ENCODE results near the gene LNPEP. TPM values are rescaled to one million over a fixed set of nuclear protein-coding genes. Genes with fewer than 3 reads are reported as not detected.
A peak's percentile ranks its signal among the peaks of the same experiment; 100 is the strongest.

Gene LNPEP
- total RNA-seq, 2 experiments from 2014 or later = 85.9 to 90.1 TPM

DNA sequence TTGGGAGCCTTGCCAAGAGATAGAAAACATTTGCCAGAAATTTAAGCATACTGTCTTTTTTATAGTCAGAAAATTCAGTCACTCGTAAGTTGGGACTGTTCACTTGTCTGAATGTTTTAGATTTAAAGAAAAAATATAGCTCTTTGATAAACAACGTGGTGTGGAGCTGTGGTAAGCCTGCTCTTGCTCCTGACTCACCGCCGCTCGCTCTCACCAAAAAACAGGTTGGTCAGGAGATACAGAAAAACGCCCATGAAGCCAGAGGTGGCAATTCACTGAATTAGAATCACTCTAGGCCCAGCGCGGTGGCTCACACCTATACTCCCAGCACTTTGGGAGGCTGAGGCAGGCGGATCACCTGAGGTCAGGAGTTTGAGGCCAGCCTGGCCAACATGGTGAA, 6.2 kb downstream of the LNPEP start:
- H3K27ac Mint-ChIP-seq = peak overlapping the region; percentile 62
- peaks cover 67% of the 10 kb centered on the region for H3K4me1 Mint-ChIP-seq (ENCODE audit: low read depth)
- POLR2A ChIA-PET = interaction anchor here (0.6 to 0.8 kb wide), 2 partner anchors 19 to 142 kb away, joined by 3 to 4 read pairs; no protein-coding TSS in a partner anchor

DNA sequence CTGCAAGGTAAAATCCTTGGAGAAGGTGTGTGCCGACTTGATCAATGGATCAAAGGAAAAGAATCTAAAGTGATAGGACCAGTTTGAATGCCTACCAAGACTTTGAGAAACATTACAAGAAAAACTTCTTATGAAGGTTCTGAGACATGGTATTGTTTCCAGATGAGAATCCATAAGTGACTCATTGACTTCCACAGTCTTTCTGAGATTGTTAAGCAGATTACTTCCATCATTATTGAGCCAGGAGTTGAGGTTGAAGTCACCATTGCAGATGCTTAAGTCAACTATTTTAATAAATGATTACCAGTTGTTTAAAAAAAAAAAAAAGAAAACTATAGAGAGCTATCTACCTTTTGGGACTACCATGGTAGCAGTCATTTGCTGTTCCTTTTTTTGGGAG, 7.0 kb downstream of the LNPEP start:
- POLR2A ChIA-PET = interaction anchor here (1.5 kb wide), 1 partner anchor 9 kb away, joined by 3 read pairs; no protein-coding TSS in a partner anchor
- Mint-ChIP-seq H3K36me3 (ENCODE audit: low read depth) (peaks cover 55% of the 10 kb centered on the region), H3K4me1 (ENCODE audit: low read depth) (peaks cover 66% of the 10 kb centered on the region), H3K4me3 (no peak overlapping the region), H3K9me3 (ENCODE audit: insufficient read depth) (no peaks in the 10 kb centered on the region), H3K27me3 (ENCODE audit: low read depth) (no peaks in the 10 kb centered on the region), H3K27ac (no peak overlapping the region)
- no peak for DNase-seq
- CTCF ChIA-PET = interaction anchor here (1.6 to 1.9 kb wide), 3 partner anchors 54 to 219 kb away, joined by 6 to 8 read pairs (median 8); no protein-coding TSS in a partner anchor
- ATAC-seq = no peak

More for the DNA sequence above, 6.2 kb downstream of the LNPEP start:
- ATAC-seq (peak; percentile 29), DNase-seq (no peak)
- Mint-ChIP-seq H3K9me3 (ENCODE audit: insufficient read depth) (no peaks in the 10 kb centered on the region), H3K4me3 (no peak overlapping the region), H3K27me3 (ENCODE audit: low read depth) (no peaks in the 10 kb centered on the region), H3K36me3 (ENCODE audit: low read depth) (peaks cover 58% of the 10 kb centered on the region)
- CTCF ChIA-PET = interaction anchor here (1.0 to 3.0 kb wide), 5 partner anchors 27 to 220 kb away, joined by 4 to 24 read pairs (median 6); no protein-coding TSS in a partner anchor

DNA sequence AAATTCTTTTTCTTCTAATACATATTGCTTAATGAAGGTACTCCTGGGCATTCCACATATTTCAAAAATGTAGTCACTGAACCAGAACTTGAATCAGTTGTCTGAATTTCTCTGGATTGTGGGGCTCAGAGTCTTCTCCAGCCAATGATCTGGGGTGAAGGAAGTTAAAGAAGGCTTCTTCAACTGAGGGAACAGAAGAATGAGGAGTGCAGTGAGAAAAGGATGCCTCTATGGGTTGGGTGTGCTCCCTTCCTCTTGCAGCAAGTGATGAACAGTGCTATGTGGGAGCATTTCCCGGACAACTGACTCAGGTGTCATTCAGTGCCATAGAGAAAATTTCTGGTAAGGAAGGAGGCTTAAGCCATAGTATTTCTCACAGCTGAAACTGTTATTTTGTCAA, 7.9 kb downstream of the LNPEP start:
- CTCF ChIA-PET = interaction anchor here (1.7 kb wide), 1 partner anchor 75 kb away, joined by 8 read pairs; no protein-coding TSS in a partner anchor
- POLR2A ChIA-PET = interaction anchor here (0.9 to 1.5 kb wide), 2 partner anchors 8 to 10 kb away, joined by 3 to 4 read pairs; partner anchors contain the start of gene LNPEP
- no peak for ATAC-seq

DNA sequence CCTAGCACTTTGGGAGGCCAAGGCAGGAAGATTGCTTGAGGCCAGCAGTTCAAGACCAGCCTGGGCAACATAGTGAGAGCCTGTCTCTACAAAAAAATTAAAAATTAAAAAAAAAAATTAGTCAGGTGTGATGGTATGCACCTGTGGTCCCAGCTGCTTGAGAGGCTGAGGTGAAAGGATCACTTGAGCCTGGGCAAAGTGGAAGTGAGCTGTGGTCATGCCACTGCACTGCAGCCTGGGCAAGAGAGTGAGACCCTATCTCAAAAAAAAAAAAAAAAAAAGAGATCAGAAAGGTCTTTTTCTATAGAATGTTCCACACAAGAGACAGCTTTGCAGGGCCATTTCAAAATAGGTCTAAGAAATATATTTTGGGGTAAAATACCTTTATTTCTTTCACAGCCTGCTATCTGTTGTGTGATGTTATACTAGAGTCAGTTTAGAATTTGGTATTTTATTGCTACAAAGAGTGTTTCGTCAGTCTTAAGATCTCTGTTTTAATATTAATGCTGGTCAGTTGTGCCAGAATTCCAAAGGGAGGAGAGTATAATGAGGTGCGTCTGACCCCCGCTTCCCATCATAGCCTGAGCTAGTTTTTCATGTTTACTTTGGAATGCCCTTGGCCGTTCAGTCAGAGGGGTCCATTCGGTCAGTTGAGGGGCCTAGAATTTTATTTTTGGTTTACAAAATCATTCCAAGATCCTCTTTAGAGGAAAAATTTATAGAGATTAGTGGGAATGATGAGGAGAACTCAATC, 9.4 kb downstream of the LNPEP start:
- POLR2A ChIA-PET = interaction anchor here (1.3 kb wide), 1 partner anchor 12 kb away, joined by 4 read pairs; no protein-coding TSS in a partner anchor
- Mint-ChIP-seq H3K4me1 (ENCODE audit: low read depth) (peaks cover 57% of the 10 kb centered on the region), H3K4me3 (no peak overlapping the region), H3K9me3 (ENCODE audit: insufficient read depth) (no peaks in the 10 kb centered on the region), H3K27me3 (ENCODE audit: low read depth) (no peaks in the 10 kb centered on the region), H3K27ac (no peak overlapping the region), H3K36me3 (ENCODE audit: low read depth) (peaks cover 65% of the 10 kb centered on the region)
- DNase-seq (no peak), ATAC-seq (no peak)
- CTCF ChIA-PET = interaction anchor here (0.9 to 1.9 kb wide), 3 partner anchors 13 to 198 kb away, joined by 5 to 8 read pairs (median 5); partner anchors contain the start of gene LIX1

More for the DNA sequence above, 7.9 kb downstream of the LNPEP start:
- H3K9me3 Mint-ChIP-seq (ENCODE audit: insufficient read depth) = no peaks in the 10 kb centered on the region
- H3K27me3 Mint-ChIP-seq (ENCODE audit: low read depth) = no peaks in the 10 kb centered on the region
- H3K27ac Mint-ChIP-seq = peak overlapping the region; percentile 28
- DNase-seq = no peak
- H3K4me1 Mint-ChIP-seq (ENCODE audit: low read depth) = peaks cover 57% of the 10 kb centered on the region
- no peak overlapping the region for H3K4me3 Mint-ChIP-seq
- peaks cover 52% of the 10 kb centered on the region for H3K36me3 Mint-ChIP-seq (ENCODE audit: low read depth)

DNA sequence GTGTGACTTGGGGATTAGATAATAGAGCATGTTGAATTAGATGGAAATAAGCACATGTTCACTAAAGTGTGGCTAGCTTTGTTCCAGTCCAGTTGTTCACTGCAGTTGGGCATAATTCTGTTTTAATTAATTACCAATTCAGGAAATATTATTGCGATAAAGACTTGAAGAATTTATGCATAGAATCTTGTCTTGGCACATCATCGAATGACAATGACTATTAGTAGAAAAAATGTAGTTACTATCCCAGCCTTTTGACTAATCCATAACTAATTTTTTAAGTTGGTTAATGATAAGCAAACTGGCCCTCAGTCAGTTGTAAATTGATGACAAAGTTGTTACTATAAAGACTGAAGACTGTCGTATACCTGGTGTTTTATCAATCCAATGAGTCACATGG, 10.5 kb downstream of the LNPEP start:
- H3K27me3 Mint-ChIP-seq (ENCODE audit: low read depth) = no peaks in the 10 kb centered on the region
- no peaks in the 10 kb centered on the region for H3K9me3 Mint-ChIP-seq (ENCODE audit: insufficient read depth)
- peaks cover 61% of the 10 kb centered on the region for H3K36me3 Mint-ChIP-seq (ENCODE audit: low read depth)
- ATAC-seq (no peak), DNase-seq (no peak)
- POLR2A ChIA-PET = no interaction called here
- no peak overlapping the region for H3K27ac Mint-ChIP-seq
- H3K4me3 Mint-ChIP-seq = no peak overlapping the region
- CTCF ChIA-PET = interaction anchor here (1.2 to 1.9 kb wide), 2 partner anchors 12 to 196 kb away, joined by 5 to 8 read pairs; partner anchors contain the start of gene LIX1
- peaks cover 53% of the 10 kb centered on the region for H3K4me1 Mint-ChIP-seq (ENCODE audit: low read depth)

DNA sequence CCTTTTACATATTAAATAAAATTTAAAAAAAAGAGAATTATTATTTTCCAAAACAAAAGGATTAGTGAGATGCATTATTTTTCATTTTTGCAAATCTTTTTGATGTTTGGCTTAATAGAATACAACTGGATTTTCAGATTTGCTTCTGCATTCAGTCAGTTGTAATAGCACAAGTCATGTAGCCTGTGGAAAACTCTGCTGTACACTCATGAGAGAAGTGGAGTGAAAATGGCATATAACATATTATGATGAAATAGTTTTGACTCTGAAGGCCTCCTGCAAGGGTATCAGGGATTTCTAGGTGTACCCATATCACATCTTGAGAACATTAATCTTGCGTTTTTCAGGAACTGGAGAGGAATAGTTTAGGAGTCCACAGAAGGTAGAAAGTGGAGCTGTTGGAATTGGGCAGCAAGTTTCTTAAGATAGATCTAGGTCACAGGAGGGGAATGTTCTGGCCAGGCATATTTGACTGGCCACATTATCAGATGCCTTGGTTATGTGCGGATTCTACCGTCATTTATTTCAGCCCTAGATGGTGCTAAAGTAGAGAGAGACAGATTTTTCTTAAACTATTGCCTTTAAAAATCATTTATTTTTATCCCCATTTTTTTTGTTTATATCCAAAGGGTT, 16.4 kb downstream of the LNPEP start:
- peaks cover 50% of the 10 kb centered on the region for H3K36me3 Mint-ChIP-seq (ENCODE audit: low read depth)
- CTCF ChIA-PET = no interaction called here
- H3K4me1 Mint-ChIP-seq (ENCODE audit: low read depth) = peaks cover 66% of the 10 kb centered on the region
- no peak overlapping the region for H3K27ac Mint-ChIP-seq
- H3K4me3 Mint-ChIP-seq = no peak overlapping the region
- POLR2A ChIA-PET = no interaction called here
- DNase-seq (no peak), ATAC-seq (no peak)
- no peaks in the 10 kb centered on the region for H3K27me3 Mint-ChIP-seq (ENCODE audit: low read depth)
- H3K9me3 Mint-ChIP-seq (ENCODE audit: insufficient read depth) = no peaks in the 10 kb centered on the region

DNA sequence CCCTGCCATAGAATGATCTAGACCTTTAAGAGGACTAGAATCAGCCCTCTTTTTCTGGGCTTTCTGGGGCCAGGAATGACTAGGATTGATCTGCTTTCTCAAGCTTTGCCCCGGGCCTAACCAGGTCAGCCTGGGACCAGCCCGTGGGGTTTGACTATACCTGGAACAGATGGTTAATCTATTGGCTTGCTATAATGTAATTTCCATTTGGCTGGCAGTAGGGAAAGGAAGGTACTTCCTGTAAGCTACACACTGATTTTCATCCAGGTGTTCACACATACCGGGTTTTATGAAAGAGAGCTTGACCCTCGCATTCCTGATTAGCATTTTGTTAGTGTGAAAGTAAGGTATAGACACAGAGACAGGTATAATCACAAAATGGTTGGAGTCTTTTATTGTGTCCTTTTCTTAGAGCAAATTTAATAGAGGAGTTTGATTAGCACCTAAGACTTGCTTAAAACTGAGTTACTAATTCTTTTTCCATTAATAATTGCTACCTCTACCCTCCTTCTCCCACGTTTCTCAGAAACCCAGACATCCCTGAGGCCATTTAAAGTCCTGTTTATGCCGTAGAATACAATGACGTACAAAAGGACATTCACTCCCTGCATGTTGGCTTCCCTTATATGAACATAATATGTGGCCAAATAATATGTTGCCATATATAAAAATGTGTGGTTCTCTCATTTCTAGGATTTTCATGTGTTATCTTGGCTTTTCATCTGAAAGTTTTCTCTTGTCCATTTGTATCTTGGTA, 17.3 kb downstream of the LNPEP start:
- no peak for ATAC-seq
- CTCF ChIA-PET = no interaction called here
- Mint-ChIP-seq H3K36me3 (ENCODE audit: low read depth) (peaks cover 50% of the 10 kb centered on the region), H3K27ac (peak overlapping the region; percentile 20), H3K4me3 (no peak overlapping the region), H3K27me3 (ENCODE audit: low read depth) (no peaks in the 10 kb centered on the region), H3K4me1 (ENCODE audit: low read depth) (peaks cover 73% of the 10 kb centered on the region), H3K9me3 (ENCODE audit: insufficient read depth) (no peaks in the 10 kb centered on the region)
- POLR2A ChIA-PET = no interaction called here
- no peak for DNase-seq

DNA sequence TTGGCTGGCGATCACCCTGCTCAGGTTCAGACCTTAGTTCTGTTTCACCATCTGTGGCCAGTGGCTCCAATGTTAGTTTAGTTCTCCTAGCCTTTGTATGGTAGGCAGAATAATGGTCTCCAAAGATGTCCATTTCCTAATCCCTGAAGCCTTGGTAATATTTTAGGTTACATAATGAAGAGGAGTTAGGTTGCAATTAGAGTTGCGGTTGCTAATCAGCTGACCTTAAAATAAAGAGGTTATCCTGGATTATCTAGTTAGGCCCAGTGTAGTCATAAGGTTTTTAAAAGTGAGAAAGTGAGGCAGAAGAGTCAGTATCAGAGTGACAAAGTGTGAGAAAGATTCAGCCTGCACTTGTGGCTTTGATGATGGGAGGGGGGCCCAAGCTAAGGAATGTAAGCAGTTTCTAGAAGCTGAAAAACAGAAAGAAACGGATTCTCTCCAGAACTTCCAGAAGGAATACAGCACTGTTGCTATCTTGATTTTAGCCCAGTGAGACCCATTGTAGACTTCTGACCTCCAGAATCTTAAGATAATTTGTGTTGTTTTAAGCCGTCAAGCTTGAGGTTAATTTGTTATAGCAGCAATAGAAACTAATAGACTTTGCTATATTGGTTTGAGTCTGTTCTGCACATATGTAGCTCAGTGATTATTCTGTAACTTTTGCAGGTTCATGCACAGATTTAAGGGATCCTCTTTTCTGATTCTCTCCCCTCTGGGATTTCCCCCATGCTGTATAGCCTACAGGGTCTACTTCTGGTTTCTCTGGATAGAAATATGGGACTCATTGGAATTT, 21.6 kb downstream of the LNPEP start:
- Mint-ChIP-seq H3K9me3 (ENCODE audit: insufficient read depth) (no peaks in the 10 kb centered on the region), H3K36me3 (ENCODE audit: low read depth) (peaks cover 36% of the 10 kb centered on the region), H3K27me3 (ENCODE audit: low read depth) (no peaks in the 10 kb centered on the region), H3K27ac (peak overlapping the region; percentile 81), H3K4me3 (peak overlapping the region; percentile 60), H3K4me1 (ENCODE audit: low read depth) (peaks cover 81% of the 10 kb centered on the region)
- no peak for DNase-seq
- POLR2A ChIA-PET = interaction anchor here (0.6 to 7.0 kb wide), 7 partner anchors 13 to 82 kb away, joined by 3 to 66 read pairs (median 4); partner anchors contain the start of genes ERAP2 and LNPEP
- CTCF ChIA-PET = interaction anchor here (1.0 to 3.4 kb wide), 8 partner anchors 9 to 88 kb away, joined by 3 to 17 read pairs (median 5); partner anchors contain the start of genes ERAP2 and LNPEP
- peak; percentile 11 for ATAC-seq

DNA sequence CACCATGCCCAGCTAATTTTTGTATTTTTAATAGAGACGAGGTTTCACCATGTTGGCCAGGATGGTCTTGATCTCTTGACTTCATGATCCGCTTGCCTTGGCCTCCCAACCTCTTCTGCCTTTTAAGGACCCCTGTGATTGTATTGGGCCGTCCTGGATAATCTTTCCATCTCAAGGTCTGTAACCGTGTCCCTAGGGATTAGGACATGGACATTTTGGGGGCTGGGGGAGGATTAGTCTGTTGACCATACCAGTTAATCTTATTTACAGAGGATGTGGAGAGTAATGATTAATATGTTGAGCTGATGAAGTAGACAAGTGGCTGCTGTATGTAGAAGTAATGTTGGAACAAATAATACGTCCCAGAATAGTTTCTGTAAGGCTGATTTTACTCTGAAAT, 23.1 kb downstream of the LNPEP start:
- Mint-ChIP-seq H3K9me3 (ENCODE audit: insufficient read depth) (no peaks in the 10 kb centered on the region), H3K27me3 (ENCODE audit: low read depth) (no peaks in the 10 kb centered on the region), H3K36me3 (ENCODE audit: low read depth) (peaks cover 50% of the 10 kb centered on the region), H3K27ac (peak overlapping the region; percentile 72), H3K4me3 (peak overlapping the region; percentile 60), H3K4me1 (ENCODE audit: low read depth) (peaks cover 80% of the 10 kb centered on the region)
- ChIA-PET CTCF (interaction anchor here (1.3 to 3.4 kb wide), 5 partner anchors 13 to 184 kb away, joined by 4 to 17 read pairs (median 7); partner anchors contain the start of genes LIX1 and LNPEP), POLR2A (interaction anchor here (1.3 to 7.0 kb wide), 2 partner anchors 22 to 25 kb away, joined by 7 to 66 read pairs; partner anchors contain the start of gene LNPEP)
- no peak for DNase-seq
- ATAC-seq = no peak

DNA sequence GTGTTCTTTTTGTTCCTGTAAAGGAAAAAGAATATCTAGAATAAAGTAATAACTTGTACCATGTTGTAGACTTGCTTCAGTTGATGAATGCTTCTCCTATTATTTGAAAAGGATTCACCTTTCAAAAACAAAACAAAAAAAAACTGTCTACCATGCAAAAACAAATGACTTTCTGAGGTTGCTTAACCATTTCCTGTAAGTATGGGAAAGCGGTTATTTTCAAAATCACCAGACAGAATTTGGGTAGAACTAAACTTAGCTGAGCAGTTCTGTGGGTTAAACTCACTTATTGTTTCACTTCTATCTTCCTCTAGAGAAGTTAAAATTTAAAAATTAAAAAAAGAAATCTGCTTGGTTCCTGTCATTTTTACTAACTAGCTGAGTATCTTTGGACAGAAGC, 25.2 kb downstream of the LNPEP start:
- ATAC-seq = peak; percentile 60
- DNase-seq = no peak
- Mint-ChIP-seq H3K36me3 (ENCODE audit: low read depth) (peaks cover 52% of the 10 kb centered on the region), H3K9me3 (ENCODE audit: insufficient read depth) (no peaks in the 10 kb centered on the region), H3K27ac (peak overlapping the region; percentile 96), H3K4me1 (ENCODE audit: low read depth) (peaks cover 83% of the 10 kb centered on the region), H3K27me3 (ENCODE audit: low read depth) (no peaks in the 10 kb centered on the region), H3K4me3 (peak overlapping the region; percentile 69)
- ChIA-PET POLR2A (interaction anchor here (0.6 to 7.0 kb wide), 5 partner anchors 19 to 153 kb away, joined by 3 to 66 read pairs (median 3); partner anchors contain the start of genes ERAP1 and LNPEP), CTCF (interaction anchor here (0.9 to 1.0 kb wide), 4 partner anchors 21 to 92 kb away, joined by 3 to 7 read pairs (median 4); no protein-coding TSS in a partner anchor)

Data from activated CD8-positive, alpha-beta T cell treated with anti-CD3 and anti-CD28 coated beads, Interleukin-2, amount 10 ng/mL, durations not matched to agents 7 days and 5 days (primary cell).